H1 (cell line): ENCODE data around the gene CIZ1.

Experiments used
- CTCF ChIP-seq, 3 experiments: IDR thresholded peaks; 1 replicate in 2 of 3; 2 replicates in 1 of 3; pipeline versions ENCODE4 v1.5.1 to v1.6.1; 2011; ENCODE audit warnings: low read length in 3 of 3, mild to moderate bottlenecking in 3 of 3, inconsistent platforms in 2 of 3, low read depth in 1 of 3, moderate library complexity in 1 of 3; ENCODE audit not compliant: insufficient read depth in 1 of 3; ENCODE audit errors: control extremely low read depth in 1 of 3
- EZH2 ChIP-seq: fragments of 200-600 bp; sonication (generic); IDR thresholded peaks from 2 replicates; pipeline ENCODE4 v1.7.1; 2012; ENCODE audit warnings: low read depth, mild to moderate bottlenecking, moderate library complexity, low read length, inconsistent platforms; ENCODE audit not compliant: severe bottlenecking
- FOSL1 ChIP-seq: IDR thresholded peaks from 2 replicates; pipeline ENCODE4 v1.6.1; 2011; ENCODE audit warnings: mild to moderate bottlenecking, low read depth, low read length, moderate library complexity; ENCODE audit not compliant: insufficient read depth
- HDAC2 ChIP-seq, 2 experiments: fragments of 300-600 bp in 1 of 2; sonication (generic) in 1 of 2; IDR thresholded peaks; 2 replicates each; pipeline ENCODE4 v1.6.1; 2011 to 2012; ENCODE audit warnings: low read depth in 2 of 2, low read length in 2 of 2, mild to moderate bottlenecking in 2 of 2, moderate library complexity in 2 of 2, borderline replicate concordance in 1 of 2, inconsistent platforms in 1 of 2
- HDAC6 ChIP-seq: IDR thresholded peaks from one replicate; pipeline ENCODE4 v1.7.1; 2012; ENCODE audit warnings: low read depth, mild to moderate bottlenecking, inconsistent platforms, low read length, moderate library complexity
- YY1 ChIP-seq: IDR thresholded peaks from 2 replicates; pipeline ENCODE4 v1.6.1; 2011; ENCODE audit warnings: low read depth, mild to moderate bottlenecking, low read length

- TF ChIP-seq EZH2 (no peak), FOSL1 (no peak), HDAC2 (IDR thresholded peaks at IDR 0.05; ENCODE audit: borderline replicate concordance in 1 of 2, low read depth in 2 of 2, low read length in 2 of 2) (no peak), HDAC6 (no peak), CTCF (IDR thresholded peaks at IDR 0.05; ENCODE audit: control extremely low read depth in 1 of 3, insufficient read depth in 1 of 3, low read depth in 1 of 3, low read length in 3 of 3) (no peak), YY1 (no peak)
These were observed 24.4 kb upstream of the CIZ1 start for GRCh38 chr9:128215491-128216409.
